GM23338 (cell line): Measurements from ENCODE around the gene SCLT1. TPM values are rescaled to one million over a fixed set of nuclear protein-coding genes. Genes with fewer than 3 reads are reported as not detected.
A peak's percentile ranks its signal among the peaks of the same experiment; 100 is the strongest.

Experiments used
- ATAC-seq: fragments of 200-7000 bp; cut with Tn5 transposase; 3 replicates; pipeline ENCODE4 v1.9.1; 2020
- DNase-seq: peaks from one replicate; pipeline ENCODE4 v3.0.0-alpha.2; 2015; ENCODE audit warnings: low spot score
- H2AFZ ChIP-seq: fragments of 200-600 bp; sonication (generic); 2 replicates; pipeline ENCODE4 v1.8.0; 2016; ENCODE audit warnings: antibody characterized with exemption, mild to moderate bottlenecking, moderate library complexity
- H3F3A ChIP-seq: fragments of 200-600 bp; sonication (generic); replicated peaks from 2 replicates; pipeline ENCODE4 v1.8.0; 2017; ENCODE audit warnings: antibody characterized with exemption, mixed run types, low read depth
- H3K27ac ChIP-seq: fragments of 200-600 bp; sonication (generic); 2 replicates; pipeline ENCODE4 v1.6.1; 2016; ENCODE audit warnings: low read depth
- H3K27me3 ChIP-seq: fragments of 200-600 bp; sonication (generic); 2 replicates; pipeline ENCODE4 v1.8.0; 2016; ENCODE audit warnings: mild to moderate bottlenecking, mixed run types, moderate library complexity; ENCODE audit not compliant: insufficient read depth
- H3K36me3 ChIP-seq: fragments of 200-600 bp; sonication (generic); 2 replicates; pipeline ENCODE4 v1.8.0; 2016; ENCODE audit warnings: mild to moderate bottlenecking; ENCODE audit not compliant: insufficient read depth
- H3K4me1 ChIP-seq: fragments of 200-600 bp; sonication (generic); 2 replicates; pipeline ENCODE4 v1.8.0; 2016; ENCODE audit warnings: mild to moderate bottlenecking, moderate library complexity; ENCODE audit not compliant: insufficient read depth
- H3K4me2 ChIP-seq: fragments of 200-600 bp; sonication (generic); 2 replicates; pipeline ENCODE4 v1.7.1; 2017; ENCODE audit warnings: mixed run types
- H3K4me3 ChIP-seq: fragments of 200-600 bp; sonication (generic); 2 replicates; pipeline ENCODE4 v1.6.1; 2016; ENCODE audit warnings: mixed run types
- H3K79me2 ChIP-seq: fragments of 200-600 bp; sonication (generic); replicated peaks from 2 replicates; pipeline ENCODE4 v1.8.0; 2017; ENCODE audit warnings: mild to moderate bottlenecking; ENCODE audit not compliant: insufficient read depth
- H3K9me2 ChIP-seq: fragments of 200-600 bp; sonication (generic); 2 replicates; pipeline ENCODE4 v1.8.0; 2017; ENCODE audit not compliant: insufficient read depth
- H4K20me1 ChIP-seq: fragments of 200-600 bp; sonication (generic); replicated peaks from 2 replicates; pipeline ENCODE4 v1.8.0; 2017; ENCODE audit warnings: mild to moderate bottlenecking; ENCODE audit not compliant: insufficient read depth
- H3K27ac Mint-ChIP-seq: 2 replicates; pipeline ENCODE4 v1.8.0; 2020; ENCODE audit warnings: inconsistent platforms, mild to moderate bottlenecking, moderate library complexity, mixed read lengths
- H3K27me3 Mint-ChIP-seq: 3 replicates; pipeline ENCODE4 v1.8.0; 2022; ENCODE audit warnings: low read depth, mild to moderate bottlenecking, moderate library complexity, mixed read lengths, inconsistent platforms; ENCODE audit not compliant: insufficient read depth, poor library complexity
- H3K36me3 Mint-ChIP-seq: 3 replicates; pipeline ENCODE4 v1.8.0; 2021; ENCODE audit warnings: low read depth, mild to moderate bottlenecking, inconsistent platforms, moderate library complexity, mixed read lengths
- H3K4me1 Mint-ChIP-seq: 3 replicates; pipeline ENCODE4 v1.8.0; 2020; ENCODE audit warnings: mild to moderate bottlenecking, inconsistent platforms, mixed read lengths
- H3K4me3 Mint-ChIP-seq: 3 replicates; pipeline ENCODE4 v1.8.0; 2021; ENCODE audit warnings: moderate library complexity, mild to moderate bottlenecking, inconsistent platforms, mixed read lengths
- H3K9me3 Mint-ChIP-seq: 3 replicates; pipeline ENCODE4 v1.8.0; 2020; ENCODE audit warnings: moderate library complexity, mild to moderate bottlenecking, inconsistent platforms, mixed read lengths
- CREB1 ChIP-seq: fragments of 250-450 bp; sonication (Bioruptor Pico); IDR thresholded peaks from 2 replicates; pipeline ENCODE4 v1.5.0; 2020; ENCODE audit warnings: low read depth, mild to moderate bottlenecking, moderate library complexity
- EZH2 ChIP-seq: fragments of 200-600 bp; sonication (generic); IDR thresholded peaks from one replicate; pipeline ENCODE4 v1.8.0; 2017; ENCODE audit warnings: antibody characterized with exemption, mild to moderate bottlenecking, low read depth; ENCODE audit not compliant: unreplicated experiment
- EZH2phosphoT487 ChIP-seq: fragments of 200-600 bp; sonication (generic); IDR thresholded peaks from one replicate; pipeline ENCODE4 v1.8.1; 2018; ENCODE audit warnings: antibody characterized with exemption; ENCODE audit not compliant: unreplicated experiment
- JUNB ChIP-seq: IDR thresholded peaks from one replicate; pipeline ENCODE4 v1.6.1; 2016; ENCODE audit warnings: antibody characterized with exemption; ENCODE audit not compliant: unreplicated experiment
- NANOG ChIP-seq: IDR thresholded peaks from 2 replicates; pipeline ENCODE4 v1.6.1; 2016; ENCODE audit warnings: antibody characterized with exemption, borderline replicate concordance
- POLR2AphosphoS5 ChIP-seq: IDR thresholded peaks from 2 replicates; pipeline ENCODE4 v1.6.1; 2016; ENCODE audit warnings: antibody characterized with exemption, low read depth
- STAT1 ChIP-seq: IDR thresholded peaks from one replicate; pipeline ENCODE4 v1.6.1; 2016; ENCODE audit warnings: antibody characterized with exemption; ENCODE audit not compliant: unreplicated experiment
- ZNF114 ChIP-seq: fragments of 250-450 bp; sonication (Bioruptor Pico); IDR thresholded peaks from 2 replicates; pipeline ENCODE4 v1.5.0; 2020; ENCODE audit warnings: mild to moderate bottlenecking, moderate library complexity
- ZNF331 ChIP-seq: fragments of 250-450 bp; sonication (Bioruptor Pico); IDR thresholded peaks from 2 replicates; pipeline ENCODE4 v1.5.0; 2020; ENCODE audit warnings: low read depth, mild to moderate bottlenecking, moderate library complexity
- polyA plus RNA-seq: library from polyadenylated mRNA; unstranded; fragments of >200 nt; fragmentation: Nextera tagmentation; extraction: Ambion mirVana; gene quantifications from 2 replicates; pipeline ENCODE4 v1.2.1, GENCODE V29; 2016
- total RNA-seq: library from RNA; depleted of rRNA; stranded (reverse); fragments of >200 nt; shearing (Covaris generic); gene quantifications from 2 replicates; pipeline ENCODE4 v1.2.3, GENCODE V29; 2014
- TF ChIP-seq, protein P1 (sequence below), 2 experiments: fragments of 200-600 bp in 1 of 2; sonication (generic) in 1 of 2; conservative IDR thresholded peaks; 2 replicates each; pipeline versions ENCODE4 v1.5.1 to v1.6.1; 2016 to 2017; ENCODE audit warnings: antibody characterized with exemption in 2 of 2, low read depth in 2 of 2, mild to moderate bottlenecking in 2 of 2, moderate library complexity in 1 of 2
- TF ChIP-seq, protein P2 (sequence below): IDR thresholded peaks from one replicate; pipeline ENCODE4 v1.6.1; 2018; ENCODE audit warnings: antibody characterized with exemption; ENCODE audit not compliant: unreplicated experiment
- TF ChIP-seq, protein P3 (sequence below): IDR thresholded peaks from 2 replicates; pipeline ENCODE4 v1.6.1; 2016; ENCODE audit warnings: antibody characterized with exemption
- TF ChIP-seq, protein P4 (sequence below): fragments of 250-450 bp; sonication (Bioruptor Pico); IDR thresholded peaks from 2 replicates; pipeline ENCODE4 v1.5.0; 2020; ENCODE audit warnings: mild to moderate bottlenecking, moderate library complexity

Gene SCLT1
- total and polyA plus RNA-seq, 2 experiments from 2014 or later = 18.5 to 18.9 TPM

DNA sequence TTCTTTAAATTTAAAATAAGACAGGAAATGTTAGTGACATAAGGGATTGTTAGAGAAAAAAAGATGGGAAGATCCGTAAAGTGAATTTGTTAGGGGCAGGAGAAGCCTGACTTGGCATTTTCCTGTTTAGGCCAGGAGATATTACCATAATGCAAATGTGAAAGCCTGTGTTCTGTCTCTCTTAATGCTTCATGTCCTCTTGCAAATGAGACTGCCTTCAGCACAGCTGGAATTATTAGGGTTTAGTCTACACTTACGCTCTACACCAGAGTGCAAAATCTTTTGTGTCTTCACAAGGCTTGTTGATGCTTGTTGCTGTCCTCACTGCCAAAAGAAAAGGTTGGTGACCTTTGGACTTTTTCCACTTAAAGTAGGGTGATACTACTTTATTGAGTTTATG, 227.1 kb downstream of the SCLT1 start:
- Mint-ChIP-seq H3K4me1 (peaks cover 75% of the 10 kb centered on the region), H3K36me3 (peaks cover 98% of the 10 kb centered on the region), H3K9me3 (0 out of 3 replicates have a peak, but pooled peaks cover 2% of the 10 kb centered on the region), H3K27ac (peak overlapping the region; percentile 73), H3K27me3 (peaks cover 36% of the 10 kb centered on the region), H3K4me3 (no peak overlapping the region)
- Histone ChIP-seq H3K27ac (peak overlapping the region; percentile 51), H3F3A (peaks cover 74% of the 10 kb centered on the region), H3K27me3 (no peaks in the 10 kb centered on the region), H2AFZ (no peak overlapping the region), H4K20me1 (peaks cover 77% of the 10 kb centered on the region), H3K4me1 (peaks cover 21% of the 10 kb centered on the region), H3K36me3 (peaks cover 94% of the 10 kb centered on the region), H3K4me3 (no peak overlapping the region), H3K9me2 (no peaks in the 10 kb centered on the region), H3K4me2 (no peak overlapping the region), H3K79me2 (peaks cover 82% of the 10 kb centered on the region)
- ATAC-seq (no peak), DNase-seq (no peak)
- TF ChIP-seq EZH2phosphoT487 = no peak
- TF ChIP-seq, protein P1, sequence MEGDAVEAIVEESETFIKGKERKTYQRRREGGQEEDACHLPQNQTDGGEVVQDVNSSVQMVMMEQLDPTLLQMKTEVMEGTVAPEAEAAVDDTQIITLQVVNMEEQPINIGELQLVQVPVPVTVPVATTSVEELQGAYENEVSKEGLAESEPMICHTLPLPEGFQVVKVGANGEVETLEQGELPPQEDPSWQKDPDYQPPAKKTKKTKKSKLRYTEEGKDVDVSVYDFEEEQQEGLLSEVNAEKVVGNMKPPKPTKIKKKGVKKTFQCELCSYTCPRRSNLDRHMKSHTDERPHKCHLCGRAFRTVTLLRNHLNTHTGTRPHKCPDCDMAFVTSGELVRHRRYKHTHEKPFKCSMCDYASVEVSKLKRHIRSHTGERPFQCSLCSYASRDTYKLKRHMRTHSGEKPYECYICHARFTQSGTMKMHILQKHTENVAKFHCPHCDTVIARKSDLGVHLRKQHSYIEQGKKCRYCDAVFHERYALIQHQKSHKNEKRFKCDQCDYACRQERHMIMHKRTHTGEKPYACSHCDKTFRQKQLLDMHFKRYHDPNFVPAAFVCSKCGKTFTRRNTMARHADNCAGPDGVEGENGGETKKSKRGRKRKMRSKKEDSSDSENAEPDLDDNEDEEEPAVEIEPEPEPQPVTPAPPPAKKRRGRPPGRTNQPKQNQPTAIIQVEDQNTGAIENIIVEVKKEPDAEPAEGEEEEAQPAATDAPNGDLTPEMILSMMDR (conservative IDR thresholded peaks at IDR 0.05; ENCODE audit: low read depth in 2 of 2) = no peak
- no peak; the same call in 1 of the 2 replicates for TF ChIP-seq POLR2AphosphoS5
- TF ChIP-seq JUNB = no peak
- TF ChIP-seq, protein P2, sequence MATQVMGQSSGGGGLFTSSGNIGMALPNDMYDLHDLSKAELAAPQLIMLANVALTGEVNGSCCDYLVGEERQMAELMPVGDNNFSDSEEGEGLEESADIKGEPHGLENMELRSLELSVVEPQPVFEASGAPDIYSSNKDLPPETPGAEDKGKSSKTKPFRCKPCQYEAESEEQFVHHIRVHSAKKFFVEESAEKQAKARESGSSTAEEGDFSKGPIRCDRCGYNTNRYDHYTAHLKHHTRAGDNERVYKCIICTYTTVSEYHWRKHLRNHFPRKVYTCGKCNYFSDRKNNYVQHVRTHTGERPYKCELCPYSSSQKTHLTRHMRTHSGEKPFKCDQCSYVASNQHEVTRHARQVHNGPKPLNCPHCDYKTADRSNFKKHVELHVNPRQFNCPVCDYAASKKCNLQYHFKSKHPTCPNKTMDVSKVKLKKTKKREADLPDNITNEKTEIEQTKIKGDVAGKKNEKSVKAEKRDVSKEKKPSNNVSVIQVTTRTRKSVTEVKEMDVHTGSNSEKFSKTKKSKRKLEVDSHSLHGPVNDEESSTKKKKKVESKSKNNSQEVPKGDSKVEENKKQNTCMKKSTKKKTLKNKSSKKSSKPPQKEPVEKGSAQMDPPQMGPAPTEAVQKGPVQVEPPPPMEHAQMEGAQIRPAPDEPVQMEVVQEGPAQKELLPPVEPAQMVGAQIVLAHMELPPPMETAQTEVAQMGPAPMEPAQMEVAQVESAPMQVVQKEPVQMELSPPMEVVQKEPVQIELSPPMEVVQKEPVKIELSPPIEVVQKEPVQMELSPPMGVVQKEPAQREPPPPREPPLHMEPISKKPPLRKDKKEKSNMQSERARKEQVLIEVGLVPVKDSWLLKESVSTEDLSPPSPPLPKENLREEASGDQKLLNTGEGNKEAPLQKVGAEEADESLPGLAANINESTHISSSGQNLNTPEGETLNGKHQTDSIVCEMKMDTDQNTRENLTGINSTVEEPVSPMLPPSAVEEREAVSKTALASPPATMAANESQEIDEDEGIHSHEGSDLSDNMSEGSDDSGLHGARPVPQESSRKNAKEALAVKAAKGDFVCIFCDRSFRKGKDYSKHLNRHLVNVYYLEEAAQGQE = no peak
- TF ChIP-seq STAT1 = no peak
- TF ChIP-seq ZNF331 (CRISPR knock-in tag) = no peak
- no peak for TF ChIP-seq CREB1 (CRISPR knock-in tag)
- TF ChIP-seq EZH2 = no peak
- TF ChIP-seq, protein P3, sequence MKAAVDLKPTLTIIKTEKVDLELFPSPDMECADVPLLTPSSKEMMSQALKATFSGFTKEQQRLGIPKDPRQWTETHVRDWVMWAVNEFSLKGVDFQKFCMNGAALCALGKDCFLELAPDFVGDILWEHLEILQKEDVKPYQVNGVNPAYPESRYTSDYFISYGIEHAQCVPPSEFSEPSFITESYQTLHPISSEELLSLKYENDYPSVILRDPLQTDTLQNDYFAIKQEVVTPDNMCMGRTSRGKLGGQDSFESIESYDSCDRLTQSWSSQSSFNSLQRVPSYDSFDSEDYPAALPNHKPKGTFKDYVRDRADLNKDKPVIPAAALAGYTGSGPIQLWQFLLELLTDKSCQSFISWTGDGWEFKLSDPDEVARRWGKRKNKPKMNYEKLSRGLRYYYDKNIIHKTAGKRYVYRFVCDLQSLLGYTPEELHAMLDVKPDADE = no peak
- no peak for TF ChIP-seq NANOG
- no peak for TF ChIP-seq ZNF114 (CRISPR knock-in tag)
- TF ChIP-seq, protein P4, sequence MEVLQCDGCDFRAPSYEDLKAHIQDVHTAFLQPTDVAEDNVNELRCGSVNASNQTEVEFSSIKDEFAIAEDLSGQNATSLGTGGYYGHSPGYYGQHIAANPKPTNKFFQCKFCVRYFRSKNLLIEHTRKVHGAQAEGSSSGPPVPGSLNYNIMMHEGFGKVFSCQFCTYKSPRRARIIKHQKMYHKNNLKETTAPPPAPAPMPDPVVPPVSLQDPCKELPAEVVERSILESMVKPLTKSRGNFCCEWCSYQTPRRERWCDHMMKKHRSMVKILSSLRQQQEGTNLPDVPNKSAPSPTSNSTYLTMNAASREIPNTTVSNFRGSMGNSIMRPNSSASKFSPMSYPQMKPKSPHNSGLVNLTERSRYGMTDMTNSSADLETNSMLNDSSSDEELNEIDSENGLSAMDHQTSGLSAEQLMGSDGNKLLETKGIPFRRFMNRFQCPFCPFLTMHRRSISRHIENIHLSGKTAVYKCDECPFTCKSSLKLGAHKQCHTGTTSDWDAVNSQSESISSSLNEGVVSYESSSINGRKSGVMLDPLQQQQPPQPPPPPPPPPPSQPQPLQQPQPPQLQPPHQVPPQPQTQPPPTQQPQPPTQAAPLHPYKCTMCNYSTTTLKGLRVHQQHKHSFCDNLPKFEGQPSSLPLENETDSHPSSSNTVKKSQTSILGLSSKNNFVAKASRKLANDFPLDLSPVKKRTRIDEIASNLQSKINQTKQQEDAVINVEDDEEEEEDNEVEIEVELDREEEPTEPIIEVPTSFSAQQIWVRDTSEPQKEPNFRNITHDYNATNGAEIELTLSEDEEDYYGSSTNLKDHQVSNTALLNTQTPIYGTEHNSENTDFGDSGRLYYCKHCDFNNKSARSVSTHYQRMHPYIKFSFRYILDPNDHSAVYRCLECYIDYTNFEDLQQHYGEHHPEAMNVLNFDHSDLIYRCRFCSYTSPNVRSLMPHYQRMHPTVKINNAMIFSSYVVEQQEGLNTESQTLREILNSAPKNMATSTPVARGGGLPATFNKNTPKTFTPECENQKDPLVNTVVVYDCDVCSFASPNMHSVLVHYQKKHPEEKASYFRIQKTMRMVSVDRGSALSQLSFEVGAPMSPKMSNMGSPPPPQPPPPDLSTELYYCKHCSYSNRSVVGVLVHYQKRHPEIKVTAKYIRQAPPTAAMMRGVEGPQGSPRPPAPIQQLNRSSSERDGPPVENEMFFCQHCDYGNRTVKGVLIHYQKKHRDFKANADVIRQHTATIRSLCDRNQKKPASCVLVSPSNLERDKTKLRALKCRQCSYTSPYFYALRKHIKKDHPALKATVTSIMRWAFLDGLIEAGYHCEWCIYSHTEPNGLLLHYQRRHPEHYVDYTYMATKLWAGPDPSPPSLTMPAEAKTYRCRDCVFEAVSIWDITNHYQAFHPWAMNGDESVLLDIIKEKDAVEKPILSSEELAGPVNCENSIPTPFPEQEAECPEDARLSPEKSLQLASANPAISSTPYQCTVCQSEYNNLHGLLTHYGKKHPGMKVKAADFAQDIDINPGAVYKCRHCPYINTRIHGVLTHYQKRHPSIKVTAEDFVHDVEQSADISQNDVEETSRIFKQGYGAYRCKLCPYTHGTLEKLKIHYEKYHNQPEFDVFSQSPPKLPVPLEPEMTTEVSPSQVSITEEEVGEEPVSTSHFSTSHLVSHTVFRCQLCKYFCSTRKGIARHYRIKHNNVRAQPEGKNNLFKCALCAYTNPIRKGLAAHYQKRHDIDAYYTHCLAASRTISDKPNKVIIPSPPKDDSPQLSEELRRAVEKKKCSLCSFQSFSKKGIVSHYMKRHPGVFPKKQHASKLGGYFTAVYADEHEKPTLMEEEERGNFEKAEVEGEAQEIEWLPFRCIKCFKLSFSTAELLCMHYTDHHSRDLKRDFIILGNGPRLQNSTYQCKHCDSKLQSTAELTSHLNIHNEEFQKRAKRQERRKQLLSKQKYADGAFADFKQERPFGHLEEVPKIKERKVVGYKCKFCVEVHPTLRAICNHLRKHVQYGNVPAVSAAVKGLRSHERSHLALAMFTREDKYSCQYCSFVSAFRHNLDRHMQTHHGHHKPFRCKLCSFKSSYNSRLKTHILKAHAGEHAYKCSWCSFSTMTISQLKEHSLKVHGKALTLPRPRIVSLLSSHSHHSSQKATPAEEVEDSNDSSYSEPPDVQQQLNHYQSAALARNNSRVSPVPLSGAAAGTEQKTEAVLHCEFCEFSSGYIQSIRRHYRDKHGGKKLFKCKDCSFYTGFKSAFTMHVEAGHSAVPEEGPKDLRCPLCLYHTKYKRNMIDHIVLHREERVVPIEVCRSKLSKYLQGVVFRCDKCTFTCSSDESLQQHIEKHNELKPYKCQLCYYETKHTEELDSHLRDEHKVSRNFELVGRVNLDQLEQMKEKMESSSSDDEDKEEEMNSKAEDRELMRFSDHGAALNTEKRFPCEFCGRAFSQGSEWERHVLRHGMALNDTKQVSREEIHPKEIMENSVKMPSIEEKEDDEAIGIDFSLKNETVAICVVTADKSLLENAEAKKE (CRISPR knock-in tag) = no peak
